Osteoblast (primary cell): Measurements from ENCODE around the gene PIGK. TPM values are rescaled to one million over a fixed set of nuclear protein-coding genes. Genes with fewer than 3 reads are reported as not detected.
"Not testable (repeated sequence)": the region's sequence is repeated elsewhere in the genome, so short reads cannot be mapped to it uniquely, and the experiment has no call there.

ENCODE experiments used
- DNase-seq: peaks from one replicate; pipeline ENCODE4 v3.0.0; 2011; ENCODE audit warnings: low spot score, mixed read lengths; ENCODE audit not compliant: insufficient read length; ENCODE audit errors: missing footprints
- H2AFZ ChIP-seq: 2 replicates; pipeline ENCODE4 v1.6.0; 2011; ENCODE audit warnings: mild to moderate bottlenecking, low read length
- H3K27ac ChIP-seq: 2 replicates; pipeline ENCODE4 v1.5.1; 2011; ENCODE audit warnings: mild to moderate bottlenecking, low read depth, low read length, moderate library complexity
- H3K27me3 ChIP-seq: 2 replicates; pipeline ENCODE4 v1.6.0; 2012; ENCODE audit warnings: mild to moderate bottlenecking, control low read depth, inconsistent platforms, low read length, moderate library complexity; ENCODE audit not compliant: insufficient read depth
- H3K36me3 ChIP-seq: 2 replicates; pipeline ENCODE4 v1.5.1; 2011; ENCODE audit warnings: mild to moderate bottlenecking, low read length, control low read depth, moderate library complexity; ENCODE audit not compliant: insufficient read depth
- H3K4me1 ChIP-seq: 2 replicates; pipeline ENCODE4 v1.5.1; 2011; ENCODE audit warnings: mild to moderate bottlenecking, low read length, control low read depth, moderate library complexity; ENCODE audit not compliant: insufficient read depth
- H3K4me2 ChIP-seq: 2 replicates; pipeline ENCODE4 v1.6.0; 2011; ENCODE audit warnings: mild to moderate bottlenecking, low read length; ENCODE audit not compliant: insufficient read depth
- H3K4me3 ChIP-seq: fragments of 200-600 bp; sonication (generic); 3 replicates; pipeline ENCODE4 v1.5.1; 2012; ENCODE audit warnings: mild to moderate bottlenecking, low read length, inconsistent platforms; ENCODE audit not compliant: insufficient read depth
- H3K79me2 ChIP-seq: 2 replicates; pipeline ENCODE4 v1.6.0; 2012; ENCODE audit warnings: mild to moderate bottlenecking, low read length, control low read depth, inconsistent platforms; ENCODE audit not compliant: insufficient read depth
- H3K9me3 ChIP-seq: 2 replicates; pipeline ENCODE4 v1.5.1; 2011; ENCODE audit warnings: low read depth, low read length, control low read depth
- H4K20me1 ChIP-seq: 2 replicates; pipeline ENCODE4 v1.6.0; 2012; ENCODE audit warnings: mild to moderate bottlenecking, low read length, control low read depth; ENCODE audit not compliant: insufficient read depth
- CTCF ChIP-seq: IDR thresholded peaks from 2 replicates; pipeline ENCODE4 v1.5.1; 2011; ENCODE audit warnings: mild to moderate bottlenecking, low read depth, low read length, moderate library complexity; ENCODE audit errors: extremely low read depth
- total RNA-seq: library from RNA; depleted of rRNA; stranded (reverse); fragments of >200 nt; gene quantifications from 2 replicates; pipeline ENCODE4 v1.2.3, GENCODE V29; 2012

Gene PIGK
- total RNA-seq, 1 donor: 46.3 TPM

- no peaks in the 10 kb centered on the region for H3K79me2 ChIP-seq
- TF ChIP-seq CTCF: no peak
- no peaks in the 10 kb centered on the region for H3K36me3 ChIP-seq
- DNase-seq: no peak
- no peaks in the 10 kb centered on the region for H3K9me3 ChIP-seq
- no peaks in the 10 kb centered on the region for H3K4me1 ChIP-seq
- no peak overlapping the region for H3K4me2 ChIP-seq
- no peaks in the 10 kb centered on the region for H3K27me3 ChIP-seq
- H3K27ac ChIP-seq: no peak overlapping the region
- no peaks in the 10 kb centered on the region for H4K20me1 ChIP-seq
- H3K4me3 ChIP-seq: no peak overlapping the region
- no peak overlapping the region for H2AFZ ChIP-seq
Measured at GRCh38 chr1:77188770-77189169, 30.5 kb downstream of the PIGK start.

- DNase-seq, H3K27ac ChIP-seq, H3K79me2 ChIP-seq, H2AFZ ChIP-seq, H3K4me2 ChIP-seq, H3K4me1 ChIP-seq, H3K4me3 ChIP-seq, H3K27me3 ChIP-seq, H3K9me3 ChIP-seq, H3K36me3 ChIP-seq, H4K20me1 ChIP-seq: not testable (repeated sequence)
Measured at GRCh38 chr1:77186907-77187306, 32.3 kb downstream of the PIGK start.

- no peaks in the 10 kb centered on the region for H3K9me3 ChIP-seq
- TF ChIP-seq CTCF: no peak
- H3K27me3 ChIP-seq: no peaks in the 10 kb centered on the region
- no peak overlapping the region for H3K4me2 ChIP-seq
- H3K4me3 ChIP-seq: no peak overlapping the region
- no peaks in the 10 kb centered on the region for H3K36me3 ChIP-seq
- DNase-seq: no peak
- no peaks in the 10 kb centered on the region for H3K79me2 ChIP-seq
- no peak overlapping the region for H2AFZ ChIP-seq
- H3K27ac ChIP-seq: no peak overlapping the region
- no peaks in the 10 kb centered on the region for H3K4me1 ChIP-seq
- no peaks in the 10 kb centered on the region for H4K20me1 ChIP-seq
Measured at GRCh38 chr1:77182083-77182482, 37.1 kb downstream of the PIGK start.

GRCh38 chr1:77179632-77180031 lies 39.6 kb downstream of the PIGK start:
- peaks cover 5% of the 10 kb centered on the region for H3K9me3 ChIP-seq
- no peaks in the 10 kb centered on the region for H3K4me1 ChIP-seq
- H3K27me3 ChIP-seq: no peaks in the 10 kb centered on the region
- H3K4me2 ChIP-seq: no peak overlapping the region
- DNase-seq: no peak
- no peaks in the 10 kb centered on the region for H3K36me3 ChIP-seq
- no peak for TF ChIP-seq CTCF
- no peaks in the 10 kb centered on the region for H4K20me1 ChIP-seq
- H3K27ac ChIP-seq: no peak overlapping the region
- no peaks in the 10 kb centered on the region for H3K79me2 ChIP-seq
- H3K4me3 ChIP-seq: no peak overlapping the region
- no peak overlapping the region for H2AFZ ChIP-seq
